ENCODE results near the gene PHOX2A.
A peak's percentile ranks its signal among the peaks of the same experiment; 100 is the strongest.
"Not testable (repeated sequence)": the region's sequence is repeated elsewhere in the genome, so short reads cannot be mapped to it uniquely, and the experiment has no call there.

PHOX2A gene

DNA sequence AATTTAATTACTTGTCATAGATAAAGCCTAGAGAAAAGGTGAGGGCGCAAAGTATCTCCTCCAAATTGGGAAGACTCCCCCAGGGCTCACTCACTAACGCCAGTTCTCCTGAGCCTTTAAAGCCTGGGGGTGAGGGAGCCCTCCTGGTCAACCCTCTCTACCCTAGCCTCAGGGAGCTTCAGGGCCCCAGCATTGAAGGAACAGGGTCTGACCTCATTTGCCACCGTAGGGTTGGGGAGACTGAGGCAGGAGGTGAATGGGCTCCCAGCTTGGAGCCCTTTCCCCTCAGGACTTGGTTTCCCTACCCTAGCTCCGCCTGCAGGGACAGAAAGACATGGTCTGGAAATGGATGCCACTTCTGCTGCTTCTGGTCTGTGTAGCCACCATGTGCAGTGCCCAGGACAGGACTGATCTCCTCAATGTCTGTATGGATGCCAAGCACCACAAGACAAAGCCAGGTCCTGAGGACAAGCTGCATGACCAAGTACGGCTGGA is 25.7 kb downstream of the PHOX2A start:
- Mint-ChIP-seq H3K4me1 (ENCODE audit: low read depth in 2 of 2) (peaks cover 13 to 16% of the 10 kb centered on the region in 2 donors), H3K36me3 (ENCODE audit: insufficient read depth) (no peaks in the 10 kb centered on the region), H3K4me3 (no peak overlapping the region), H3K27me3 (peaks cover 36 to 39% of the 10 kb centered on the region in 2 donors), H3K27ac (peak overlapping the region in 1 of 2 donors; percentile 77), H3K9me3 (no peaks in the 10 kb centered on the region)
- ATAC-seq (replicated peaks) (no peak), DNase-seq (no peak)

DNA sequence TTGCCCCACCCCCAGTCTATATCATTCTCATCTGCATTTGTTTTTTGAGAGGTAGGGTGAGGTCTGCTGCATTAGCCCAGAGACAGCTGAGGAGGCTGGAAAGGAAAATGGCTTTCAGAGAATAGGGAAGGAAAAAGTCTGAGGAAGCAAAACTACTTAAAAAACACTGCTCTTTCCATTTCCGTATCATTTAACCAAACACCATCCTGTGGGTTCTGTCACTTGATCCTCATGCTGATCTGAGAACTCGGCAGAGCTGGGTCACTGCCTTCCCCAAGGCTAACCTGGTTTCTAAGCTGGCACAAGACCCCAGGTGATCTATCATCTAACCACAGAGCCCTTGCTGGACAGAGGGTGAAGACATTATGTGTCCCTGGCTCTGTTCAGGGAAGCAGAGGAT is 26.1 kb downstream of the PHOX2A start:
- Mint-ChIP-seq H3K4me1 (ENCODE audit: low read depth in 2 of 2) (peaks cover 11 to 14% of the 10 kb centered on the region in 2 donors), H3K36me3 (ENCODE audit: insufficient read depth) (no peaks in the 10 kb centered on the region), H3K27ac (peak overlapping the region in 1 of 2 donors; percentile 77), H3K9me3 (no peaks in the 10 kb centered on the region), H3K4me3 (no peak overlapping the region), H3K27me3 (peaks cover 36 to 39% of the 10 kb centered on the region in 2 donors)
- DNase-seq (no peak), ATAC-seq (replicated peaks) (no peak)

DNA sequence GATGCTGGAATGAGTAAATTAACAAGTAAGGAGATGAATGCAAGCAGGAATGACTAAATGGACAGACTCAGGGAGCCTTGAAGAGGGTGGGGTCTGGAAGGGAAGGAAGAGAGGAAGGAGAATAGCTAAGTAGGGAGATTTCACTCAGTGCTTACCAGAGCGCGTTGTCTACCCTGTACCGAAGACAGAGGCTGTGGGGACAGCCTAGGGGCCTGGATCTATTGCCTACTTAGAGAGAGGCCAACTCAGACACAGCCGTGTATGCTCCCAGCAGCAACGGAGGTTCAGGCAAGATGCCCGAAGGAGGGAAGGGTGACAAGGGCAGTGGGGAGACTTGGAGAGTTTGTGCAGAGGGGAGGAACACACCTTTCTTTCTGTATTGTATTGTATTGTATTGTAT is 27.3 kb downstream of the PHOX2A start, which contains the start of gene FOLR2:
Gene FOLR2, plus strand, starts transcription at position 157 of the 400 bp plus-strand sequence. CDS start 1,791 bp downstream, outside the sequence.
- H3K4me3 Mint-ChIP-seq: no peak within 1 kb of the TSS
- peaks cover 4 to 5% of the 10 kb centered on the region in 2 donors for H3K4me1 Mint-ChIP-seq (ENCODE audit: low read depth in 2 of 2)
- H3K27me3 Mint-ChIP-seq: peaks cover 39 to 42% of the 10 kb centered on the region in 2 donors
- H3K9me3 Mint-ChIP-seq: no peaks in the 10 kb centered on the region
- no peak for DNase-seq
- no peak within 1 kb of the TSS for H3K27ac Mint-ChIP-seq
- no peaks in the 10 kb centered on the region for H3K36me3 Mint-ChIP-seq (ENCODE audit: insufficient read depth)
- ATAC-seq (replicated peaks): no peak

DNA sequence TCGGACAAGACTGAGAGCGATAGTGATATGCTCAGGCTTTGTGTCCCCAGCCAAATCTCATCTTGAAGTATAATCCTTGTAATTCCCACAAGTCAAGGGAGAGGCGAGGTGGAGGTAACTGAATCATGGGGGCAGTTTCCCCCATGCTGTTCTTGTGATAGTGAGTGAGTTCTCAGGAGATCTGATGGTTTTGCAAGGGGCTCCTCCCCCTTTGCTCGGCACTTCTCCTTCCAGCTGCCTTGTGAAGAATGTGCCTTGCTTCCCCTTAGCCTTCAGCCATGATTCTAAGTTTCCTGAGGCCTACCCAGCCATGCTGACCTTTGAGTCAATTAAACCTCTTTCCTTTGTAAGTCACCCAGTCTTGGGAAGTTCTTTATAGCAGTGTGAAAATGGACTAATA is 34.9 kb downstream of the PHOX2A start:
- Mint-ChIP-seq H3K27me3 (peaks cover 29 to 34% of the 10 kb centered on the region in 2 donors), H3K9me3 (peaks cover 7 to 13% of the 10 kb centered on the region in 2 donors), H3K4me3 (no peak overlapping the region), H3K4me1 (ENCODE audit: low read depth in 2 of 2) (no peaks in the 10 kb centered on the region), H3K27ac (no peak overlapping the region), H3K36me3 (ENCODE audit: insufficient read depth) (no peaks in the 10 kb centered on the region)
- ATAC-seq (replicated peaks) (no peak), DNase-seq (no peak)

DNA sequence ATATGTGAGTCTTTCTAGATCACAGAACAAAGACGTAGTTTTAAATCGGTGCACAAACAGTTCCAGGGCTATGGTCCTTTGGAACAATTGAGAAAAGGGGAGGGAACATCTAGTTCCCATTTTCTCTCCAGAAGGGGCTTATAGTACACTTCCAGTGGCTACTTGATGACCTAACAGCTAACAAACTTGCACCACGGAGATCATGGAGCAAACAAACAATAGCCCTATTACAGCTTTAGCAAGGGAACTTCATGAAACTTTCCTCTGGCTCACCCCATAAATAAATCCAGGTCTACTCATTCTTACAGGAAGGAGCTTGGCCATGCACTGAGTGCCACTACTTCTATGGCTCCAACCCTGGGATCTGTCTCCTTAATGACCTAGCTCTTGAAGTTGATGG is 35.7 kb downstream of the PHOX2A start:
- Mint-ChIP-seq H3K4me3 (no peak overlapping the region), H3K9me3 (peaks cover 7 to 13% of the 10 kb centered on the region in 2 donors), H3K4me1 (ENCODE audit: low read depth in 2 of 2) (no peaks in the 10 kb centered on the region), H3K27me3 (peaks cover 29 to 34% of the 10 kb centered on the region in 2 donors), H3K36me3 (ENCODE audit: insufficient read depth) (no peaks in the 10 kb centered on the region), H3K27ac (no peak overlapping the region)
- ATAC-seq (replicated peaks) (no peak), DNase-seq (no peak)

DNA sequence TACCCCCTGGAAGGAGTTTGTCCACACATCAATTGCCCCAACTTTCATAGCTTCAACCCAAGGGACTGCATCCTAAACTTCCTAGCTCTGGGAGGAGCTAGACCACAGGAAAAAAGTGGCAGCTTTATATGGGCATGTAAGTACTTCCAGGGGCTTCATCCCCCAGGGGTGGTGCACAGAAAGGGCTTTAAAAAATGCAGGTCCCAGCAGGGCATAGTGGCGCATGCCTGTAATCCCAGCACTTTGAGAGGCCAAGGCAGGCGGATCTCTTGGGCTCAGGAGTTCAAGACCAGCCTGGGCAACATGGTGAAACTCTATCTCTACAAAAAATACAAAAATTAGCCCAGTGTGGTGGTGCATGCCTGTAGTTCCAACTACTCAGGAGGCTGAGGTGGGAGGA is 37.2 kb downstream of the PHOX2A start:
- not testable (repeated sequence) for H3K4me3 Mint-ChIP-seq; DNase-seq; H3K36me3 Mint-ChIP-seq (ENCODE audit: insufficient read depth); ATAC-seq (replicated peaks); H3K4me1 Mint-ChIP-seq (ENCODE audit: low read depth in 2 of 2); H3K27ac Mint-ChIP-seq
- Mint-ChIP-seq H3K9me3 (peaks cover 7 to 13% of the 10 kb centered on the region in 2 donors), H3K27me3 (peaks cover 29% of the 10 kb centered on the region in 2 donors)

DNA sequence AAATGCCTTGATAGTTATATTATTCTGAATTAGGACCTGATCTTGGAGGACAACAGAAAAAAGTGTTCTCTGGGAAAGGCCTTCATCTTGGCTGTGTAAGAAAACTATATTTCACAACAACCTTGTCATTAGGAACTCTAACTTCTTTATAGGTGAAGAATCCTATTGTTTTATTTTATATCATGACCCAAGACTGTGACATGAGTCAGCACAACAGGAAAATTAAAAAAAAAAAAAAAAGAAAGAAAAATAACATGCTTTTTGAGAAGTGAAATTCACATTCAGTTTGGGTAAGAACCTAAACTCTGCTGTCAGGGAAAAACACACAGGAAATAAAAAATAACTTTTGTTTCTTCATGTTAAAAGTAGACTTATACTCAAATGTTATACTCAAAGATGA is 39.1 kb downstream of the PHOX2A start:
- Mint-ChIP-seq H3K27ac (no peak overlapping the region), H3K27me3 (peaks cover 15 to 25% of the 10 kb centered on the region in 2 donors), H3K9me3 (peaks cover 5 to 11% of the 10 kb centered on the region in 2 donors), H3K4me3 (no peak overlapping the region), H3K4me1 (ENCODE audit: low read depth in 2 of 2) (no peaks in the 10 kb centered on the region), H3K36me3 (ENCODE audit: insufficient read depth) (no peaks in the 10 kb centered on the region)
- no peak for DNase-seq
- ATAC-seq (replicated peaks): no peak

DNA sequence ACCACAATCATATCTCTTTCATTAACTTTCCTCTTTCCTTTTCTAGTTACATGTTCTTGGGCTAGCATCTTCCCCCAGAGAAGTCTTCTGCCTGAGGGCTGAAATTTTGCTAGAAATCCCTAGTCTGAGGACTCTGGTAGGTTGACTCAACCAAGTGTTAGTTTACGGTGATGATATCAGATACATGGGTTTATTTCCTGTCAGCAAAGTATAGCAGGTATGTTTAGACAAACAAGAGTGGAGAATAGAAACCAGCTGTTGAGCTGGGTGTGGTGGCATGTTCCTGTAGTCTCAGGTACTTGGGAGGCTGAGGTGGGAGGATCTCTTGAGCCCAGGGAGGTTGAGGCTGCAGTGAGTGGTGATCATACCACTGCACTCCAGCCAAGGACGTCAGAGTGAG is 40.8 kb downstream of the PHOX2A start:
- H3K4me3 Mint-ChIP-seq: no peak overlapping the region
- ATAC-seq (replicated peaks) (no peak), DNase-seq (no peak)
- no peaks in the 10 kb centered on the region for H3K9me3 Mint-ChIP-seq
- no peaks in the 10 kb centered on the region for H3K4me1 Mint-ChIP-seq (ENCODE audit: low read depth in 2 of 2)
- H3K36me3 Mint-ChIP-seq (ENCODE audit: insufficient read depth): no peaks in the 10 kb centered on the region
- peaks cover 0 to 9% of the 10 kb centered on the region in 2 donors for H3K27me3 Mint-ChIP-seq
- H3K27ac Mint-ChIP-seq: no peak overlapping the region

DNA sequence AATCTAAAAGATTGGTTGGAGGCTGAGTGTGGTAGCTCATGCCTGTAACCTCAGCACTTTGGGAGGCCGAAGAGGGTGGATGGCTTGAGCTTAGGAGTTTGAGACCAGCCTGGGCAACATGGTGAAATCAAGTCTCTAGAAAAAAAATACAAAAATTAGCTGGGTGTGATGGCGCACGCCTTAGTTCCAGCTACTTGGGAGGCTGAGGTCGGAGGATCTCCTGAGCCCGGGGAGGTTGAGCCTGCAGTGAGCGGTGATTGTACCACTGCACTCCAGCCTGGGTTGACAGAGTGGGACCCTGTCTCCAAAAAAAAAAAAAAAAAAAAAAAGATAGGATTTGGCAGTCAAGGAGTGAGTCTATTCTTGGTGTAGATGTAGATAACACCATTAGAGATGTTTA is 41.4 kb downstream of the PHOX2A start:
- Mint-ChIP-seq H3K4me3 (no peak overlapping the region), H3K27me3 (peaks cover 0 to 9% of the 10 kb centered on the region in 2 donors), H3K4me1 (ENCODE audit: low read depth in 2 of 2) (no peaks in the 10 kb centered on the region), H3K27ac (no peak overlapping the region), H3K9me3 (no peaks in the 10 kb centered on the region), H3K36me3 (ENCODE audit: insufficient read depth) (no peaks in the 10 kb centered on the region)
- ATAC-seq (replicated peaks) (no peak), DNase-seq (no peak)

DNA sequence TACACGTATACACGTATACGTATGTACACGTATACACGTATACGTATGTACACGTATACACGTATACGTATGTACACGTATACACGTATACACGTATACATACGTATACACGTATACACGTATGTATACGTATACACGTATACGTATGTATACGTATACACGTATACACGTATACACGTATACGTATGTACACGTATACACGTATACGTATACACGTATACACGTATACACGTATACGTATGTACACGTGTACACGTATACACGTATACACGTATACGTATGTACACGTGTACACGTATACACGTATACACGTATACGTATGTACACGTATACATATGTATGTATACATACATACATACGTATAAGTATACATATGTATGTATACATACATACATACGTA is 42.5 kb downstream of the PHOX2A start:
- not testable (repeated sequence) for H3K4me3 Mint-ChIP-seq; H3K9me3 Mint-ChIP-seq; H3K36me3 Mint-ChIP-seq (ENCODE audit: insufficient read depth); H3K27ac Mint-ChIP-seq; DNase-seq; H3K4me1 Mint-ChIP-seq (ENCODE audit: low read depth in 2 of 2); H3K27me3 Mint-ChIP-seq; ATAC-seq (replicated peaks)

DNA sequence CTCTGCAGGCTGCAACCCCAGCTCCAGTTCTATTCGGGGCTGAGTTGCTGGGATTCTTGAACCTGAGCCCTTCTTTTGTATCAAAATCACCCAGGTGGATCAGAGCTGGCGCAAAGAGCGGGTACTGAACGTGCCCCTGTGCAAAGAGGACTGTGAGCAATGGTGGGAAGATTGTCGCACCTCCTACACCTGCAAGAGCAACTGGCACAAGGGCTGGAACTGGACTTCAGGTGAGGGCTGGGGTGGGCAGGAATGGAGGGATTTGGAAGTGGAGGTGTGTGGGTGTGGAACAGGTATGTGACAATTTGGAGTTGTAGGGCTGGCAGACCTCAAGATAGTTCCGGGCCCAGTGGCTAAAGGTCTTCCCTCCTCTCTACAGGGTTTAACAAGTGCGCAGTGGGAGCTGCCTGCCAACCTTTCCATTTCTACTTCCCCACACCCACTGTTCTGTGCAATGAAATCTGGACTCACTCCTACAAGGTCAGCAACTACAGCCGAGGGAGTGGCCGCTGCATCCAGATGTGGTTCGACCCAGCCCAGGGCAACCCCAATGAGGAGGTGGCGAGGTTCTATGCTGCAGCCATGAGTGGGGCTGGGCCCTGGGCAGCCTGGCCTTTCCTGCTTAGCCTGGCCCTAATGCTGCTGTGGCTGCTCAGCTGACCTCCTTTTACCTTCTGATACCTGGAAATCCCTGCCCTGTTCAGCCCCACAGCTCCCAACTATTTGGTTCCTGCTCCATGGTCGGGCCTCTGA is 48.3 kb downstream of the PHOX2A start:
- H3K27me3 Mint-ChIP-seq: peaks cover 0 to 11% of the 10 kb centered on the region in 2 donors
- no peak overlapping the region for H3K4me3 Mint-ChIP-seq
- no peak overlapping the region for H3K27ac Mint-ChIP-seq
- H3K36me3 Mint-ChIP-seq (ENCODE audit: insufficient read depth): no peaks in the 10 kb centered on the region
- DNase-seq (no peak), ATAC-seq (replicated peaks) (no peak)
- H3K4me1 Mint-ChIP-seq (ENCODE audit: low read depth in 2 of 2): no peaks in the 10 kb centered on the region
- no peaks in the 10 kb centered on the region for H3K9me3 Mint-ChIP-seq

DNA sequence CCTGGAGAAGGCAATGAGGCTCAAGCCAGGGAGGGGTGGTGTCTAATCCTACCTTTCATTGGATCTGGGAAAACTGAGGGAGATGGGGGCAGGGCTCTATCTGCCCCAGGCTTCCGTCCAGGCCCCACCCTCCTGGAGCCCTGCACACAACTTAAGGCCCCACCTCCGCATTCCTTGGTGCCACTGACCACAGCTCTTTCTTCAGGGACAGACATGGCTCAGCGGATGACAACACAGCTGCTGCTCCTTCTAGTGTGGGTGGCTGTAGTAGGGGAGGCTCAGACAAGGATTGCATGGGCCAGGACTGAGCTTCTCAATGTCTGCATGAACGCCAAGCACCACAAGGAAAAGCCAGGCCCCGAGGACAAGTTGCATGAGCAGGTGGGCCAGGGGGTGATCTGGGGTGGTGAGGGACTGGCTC is 52.0 kb downstream of the PHOX2A start, which contains the start of gene FOLR1:
Gene FOLR1, plus strand, starts transcription at position 180 of the 421 bp plus-strand sequence. Its CDS starts 34 bp downstream, at position 214.
- Mint-ChIP-seq H3K36me3 (ENCODE audit: insufficient read depth) (no peaks in the 10 kb centered on the region), H3K27ac (no peak within 1 kb of the TSS), H3K4me3 (no peak within 1 kb of the TSS), H3K9me3 (no peaks in the 10 kb centered on the region), H3K27me3 (peaks cover 0 to 11% of the 10 kb centered on the region in 2 donors), H3K4me1 (ENCODE audit: low read depth in 2 of 2) (no peaks in the 10 kb centered on the region)
- no peak for ATAC-seq (replicated peaks)
- no peak for DNase-seq

DNA sequence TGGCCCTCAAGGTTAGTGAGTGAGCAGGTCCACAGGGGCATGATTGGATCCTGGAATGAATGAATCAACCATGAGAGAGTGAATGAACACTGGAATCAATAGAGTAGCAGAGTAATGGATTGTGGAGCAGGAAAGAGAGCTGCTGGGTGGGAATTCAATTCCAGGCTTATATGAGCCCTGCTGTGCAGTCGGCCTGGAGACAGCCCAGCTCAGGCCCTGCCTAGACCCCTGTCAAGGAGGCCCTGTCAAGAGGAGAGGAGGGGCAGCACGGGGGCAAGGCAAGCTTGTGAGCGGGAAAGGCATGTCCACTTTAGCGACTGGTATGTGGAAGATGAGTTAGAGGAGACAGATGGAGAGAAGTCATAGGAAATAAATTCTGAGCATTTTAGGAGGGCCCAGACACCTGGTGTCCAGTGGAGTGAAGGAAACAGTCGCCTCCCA is 53.3 kb downstream of the PHOX2A start:
- Mint-ChIP-seq H3K27me3 (peaks cover 0 to 7% of the 10 kb centered on the region in 2 donors), H3K9me3 (no peaks in the 10 kb centered on the region), H3K4me1 (ENCODE audit: low read depth in 2 of 2) (no peaks in the 10 kb centered on the region), H3K4me3 (no peak overlapping the region), H3K27ac (no peak overlapping the region), H3K36me3 (ENCODE audit: insufficient read depth) (no peaks in the 10 kb centered on the region)
- DNase-seq (no peak), ATAC-seq (replicated peaks) (no peak)

Data from effector memory CD8-positive, alpha-beta T cell (primary cell).